ENCODE data around the gene SH3BP1. TPM values are rescaled to one million over a fixed set of nuclear protein-coding genes. Genes with fewer than 3 reads are reported as not detected.

The SH3BP1 gene
- total RNA-seq, 6 experiments from 2014 or later = 15.9 to 26.3 (median 23.0) TPM

DNA sequence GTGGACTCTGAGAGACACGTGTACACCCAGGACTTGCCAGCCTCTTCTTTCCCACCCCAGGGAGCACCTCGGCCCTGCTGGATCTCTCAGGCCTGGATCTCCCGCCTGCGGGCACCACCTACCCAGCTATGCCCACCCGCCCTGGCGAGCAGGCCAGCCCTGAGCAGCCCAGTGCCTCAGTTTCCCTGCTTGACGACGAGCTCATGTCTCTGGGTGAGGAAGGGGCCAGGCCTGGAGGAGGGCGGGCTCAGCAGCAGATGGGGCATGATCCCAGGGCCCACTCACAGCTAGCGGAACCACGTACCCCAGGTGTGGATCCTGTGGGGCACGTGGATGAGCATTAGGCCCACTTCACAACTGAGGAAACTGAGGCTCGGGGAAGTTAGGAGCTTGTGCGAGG is 13.7 kb upstream of the SH3BP1 start:
- Mint-ChIP-seq H3K4me1 (ENCODE audit: low read depth) (peaks cover 5% of the 10 kb centered on the region), H3K27ac (no peak overlapping the region), H3K36me3 (ENCODE audit: low read depth) (peaks cover 4% of the 10 kb centered on the region), H3K4me3 (no peak overlapping the region), H3K9me3 (no peaks in the 10 kb centered on the region), H3K27me3 (ENCODE audit: insufficient read depth) (peaks cover 2% of the 10 kb centered on the region; the same call in 1 of the 2 replicates)
- DNase-seq = no peak
- TF ChIP-seq CTCF (IDR thresholded peaks at IDR 0.05) = no peak

DNA sequence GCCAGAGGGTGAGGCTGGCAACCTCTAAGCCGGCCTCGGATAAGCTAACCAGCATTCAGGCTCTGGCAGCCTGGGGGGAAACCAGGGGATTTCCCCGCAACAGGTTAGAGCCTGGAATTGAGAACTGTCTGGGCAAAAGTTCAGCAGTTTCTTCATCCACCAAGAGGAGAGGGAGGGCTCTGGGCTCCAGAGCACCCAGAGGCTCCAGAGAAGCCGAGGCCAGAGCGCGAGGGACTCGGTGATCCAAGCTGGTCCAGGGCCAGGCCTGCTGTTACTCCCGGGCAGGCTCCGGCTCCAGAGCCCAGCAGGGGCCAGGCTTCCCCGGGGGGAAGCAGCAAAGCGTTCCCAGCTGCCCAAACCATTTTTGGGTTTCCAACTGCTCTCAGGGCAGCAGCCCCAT is 13.3 kb upstream of the SH3BP1 start:
- Mint-ChIP-seq H3K36me3 (ENCODE audit: low read depth) (peaks cover 4% of the 10 kb centered on the region), H3K4me3 (no peak overlapping the region), H3K4me1 (ENCODE audit: low read depth) (peaks cover 5% of the 10 kb centered on the region), H3K27ac (no peak overlapping the region), H3K27me3 (ENCODE audit: insufficient read depth) (peaks cover 2% of the 10 kb centered on the region; the same call in 1 of the 2 replicates), H3K9me3 (no peaks in the 10 kb centered on the region)
- no peak for TF ChIP-seq CTCF (IDR thresholded peaks at IDR 0.05)
- no peak for DNase-seq

DNA sequence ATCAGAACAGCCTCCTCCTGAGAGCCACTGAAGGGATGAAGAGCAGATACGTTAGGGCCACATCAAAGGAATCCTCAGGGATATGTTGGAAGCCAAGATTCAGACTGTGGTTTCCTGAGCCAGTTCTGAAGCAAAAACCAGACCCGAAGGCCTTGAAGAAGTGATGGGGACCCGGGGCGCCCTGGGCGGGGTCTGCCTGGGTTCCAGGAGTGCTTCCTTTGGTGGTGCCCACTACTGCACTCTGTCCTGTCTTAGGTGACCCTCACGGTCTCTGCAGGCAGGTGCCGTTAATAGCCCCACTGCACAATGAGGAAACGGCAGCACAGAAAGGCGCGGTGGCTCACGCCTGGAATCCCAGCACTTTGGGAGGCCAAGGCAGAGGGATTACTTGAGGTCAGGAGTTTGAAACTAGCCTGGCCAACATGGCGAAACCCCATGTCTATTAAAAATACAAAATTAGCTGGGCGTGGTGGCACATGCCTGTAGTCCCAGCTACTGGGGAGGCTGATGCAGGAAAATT is 12.9 kb upstream of the SH3BP1 start:
- Mint-ChIP-seq H3K9me3 (no peaks in the 10 kb centered on the region), H3K4me3 (no peak overlapping the region; the same call in 1 of the 2 replicates), H3K27ac (no peak overlapping the region), H3K36me3 (ENCODE audit: low read depth) (peaks cover 4% of the 10 kb centered on the region), H3K4me1 (ENCODE audit: low read depth) (peaks cover 5% of the 10 kb centered on the region), H3K27me3 (ENCODE audit: insufficient read depth) (peaks cover 2% of the 10 kb centered on the region; the same call in 1 of the 2 replicates)
- no peak for TF ChIP-seq CTCF (IDR thresholded peaks at IDR 0.05)
- DNase-seq = no peak

GRCh38 chr22:37627121-37627520 is 12.3 kb upstream of the SH3BP1 start:
- no peaks in the 10 kb centered on the region for H3K9me3 Mint-ChIP-seq
- peaks cover 5% of the 10 kb centered on the region for H3K4me1 Mint-ChIP-seq (ENCODE audit: low read depth)
- H3K4me3 Mint-ChIP-seq = no peak overlapping the region; the same call in 1 of the 2 replicates
- no peak for TF ChIP-seq CTCF (IDR thresholded peaks at IDR 0.05)
- peaks cover 4% of the 10 kb centered on the region; the same call in 1 of the 2 replicates for H3K27me3 Mint-ChIP-seq (ENCODE audit: insufficient read depth)
- H3K36me3 Mint-ChIP-seq (ENCODE audit: low read depth) = peaks cover 4% of the 10 kb centered on the region
- DNase-seq = no peak
- no peak overlapping the region; the same call in 1 of the 2 replicates for H3K27ac Mint-ChIP-seq

GRCh38 chr22:37627545-37627944 is 11.9 kb upstream of the SH3BP1 start:
- Mint-ChIP-seq H3K27ac (no peak overlapping the region), H3K9me3 (no peaks in the 10 kb centered on the region), H3K27me3 (ENCODE audit: insufficient read depth) (peaks cover 4% of the 10 kb centered on the region; the same call in 1 of the 2 replicates), H3K4me3 (no peak overlapping the region), H3K4me1 (ENCODE audit: low read depth) (peaks cover 5% of the 10 kb centered on the region), H3K36me3 (ENCODE audit: low read depth) (peaks cover 4% of the 10 kb centered on the region)
- DNase-seq = no peak
- no peak for TF ChIP-seq CTCF (IDR thresholded peaks at IDR 0.05)
